GM23338 (cell line): ENCODE measurements around the gene HMOX1. TPM values are rescaled to one million over a fixed set of nuclear protein-coding genes. Genes with fewer than 3 reads are reported as not detected.

Source experiments
- ATAC-seq: fragments of 200-7000 bp; cut with Tn5 transposase; 3 replicates; pipeline ENCODE4 v1.9.1; 2020
- DNase-seq: peaks from one replicate; pipeline ENCODE4 v3.0.0-alpha.2; 2015; ENCODE audit warnings: low spot score
- H2AFZ ChIP-seq: fragments of 200-600 bp; sonication (generic); 2 replicates; pipeline ENCODE4 v1.8.0; 2016; ENCODE audit warnings: antibody characterized with exemption, mild to moderate bottlenecking, moderate library complexity
- H3F3A ChIP-seq: fragments of 200-600 bp; sonication (generic); replicated peaks from 2 replicates; pipeline ENCODE4 v1.8.0; 2017; ENCODE audit warnings: antibody characterized with exemption, mixed run types, low read depth
- H3K27ac ChIP-seq: fragments of 200-600 bp; sonication (generic); 2 replicates; pipeline ENCODE4 v1.6.1; 2016; ENCODE audit warnings: low read depth
- H3K27me3 ChIP-seq: fragments of 200-600 bp; sonication (generic); 2 replicates; pipeline ENCODE4 v1.8.0; 2016; ENCODE audit warnings: mild to moderate bottlenecking, mixed run types, moderate library complexity; ENCODE audit not compliant: insufficient read depth
- H3K36me3 ChIP-seq: fragments of 200-600 bp; sonication (generic); 2 replicates; pipeline ENCODE4 v1.8.0; 2016; ENCODE audit warnings: mild to moderate bottlenecking; ENCODE audit not compliant: insufficient read depth
- H3K4me1 ChIP-seq: fragments of 200-600 bp; sonication (generic); 2 replicates; pipeline ENCODE4 v1.8.0; 2016; ENCODE audit warnings: mild to moderate bottlenecking, moderate library complexity; ENCODE audit not compliant: insufficient read depth
- H3K4me2 ChIP-seq: fragments of 200-600 bp; sonication (generic); 2 replicates; pipeline ENCODE4 v1.7.1; 2017; ENCODE audit warnings: mixed run types
- H3K4me3 ChIP-seq: fragments of 200-600 bp; sonication (generic); 2 replicates; pipeline ENCODE4 v1.6.1; 2016; ENCODE audit warnings: mixed run types
- H3K79me2 ChIP-seq: fragments of 200-600 bp; sonication (generic); replicated peaks from 2 replicates; pipeline ENCODE4 v1.8.0; 2017; ENCODE audit warnings: mild to moderate bottlenecking; ENCODE audit not compliant: insufficient read depth
- H3K9me2 ChIP-seq: fragments of 200-600 bp; sonication (generic); 2 replicates; pipeline ENCODE4 v1.8.0; 2017; ENCODE audit not compliant: insufficient read depth
- H4K20me1 ChIP-seq: fragments of 200-600 bp; sonication (generic); replicated peaks from 2 replicates; pipeline ENCODE4 v1.8.0; 2017; ENCODE audit warnings: mild to moderate bottlenecking; ENCODE audit not compliant: insufficient read depth
- H3K27ac Mint-ChIP-seq: 2 replicates; pipeline ENCODE4 v1.8.0; 2020; ENCODE audit warnings: inconsistent platforms, mild to moderate bottlenecking, moderate library complexity, mixed read lengths
- H3K27me3 Mint-ChIP-seq: 3 replicates; pipeline ENCODE4 v1.8.0; 2022; ENCODE audit warnings: low read depth, mild to moderate bottlenecking, moderate library complexity, mixed read lengths, inconsistent platforms; ENCODE audit not compliant: insufficient read depth, poor library complexity
- H3K36me3 Mint-ChIP-seq: 3 replicates; pipeline ENCODE4 v1.8.0; 2021; ENCODE audit warnings: low read depth, mild to moderate bottlenecking, inconsistent platforms, moderate library complexity, mixed read lengths
- H3K4me1 Mint-ChIP-seq: 3 replicates; pipeline ENCODE4 v1.8.0; 2020; ENCODE audit warnings: mild to moderate bottlenecking, inconsistent platforms, mixed read lengths
- H3K4me3 Mint-ChIP-seq: 3 replicates; pipeline ENCODE4 v1.8.0; 2021; ENCODE audit warnings: moderate library complexity, mild to moderate bottlenecking, inconsistent platforms, mixed read lengths
- H3K9me3 Mint-ChIP-seq: 3 replicates; pipeline ENCODE4 v1.8.0; 2020; ENCODE audit warnings: moderate library complexity, mild to moderate bottlenecking, inconsistent platforms, mixed read lengths
- CREB1 ChIP-seq: fragments of 250-450 bp; sonication (Bioruptor Pico); IDR thresholded peaks from 2 replicates; pipeline ENCODE4 v1.5.0; 2020; ENCODE audit warnings: low read depth, mild to moderate bottlenecking, moderate library complexity
- EZH2 ChIP-seq: fragments of 200-600 bp; sonication (generic); IDR thresholded peaks from one replicate; pipeline ENCODE4 v1.8.0; 2017; ENCODE audit warnings: antibody characterized with exemption, mild to moderate bottlenecking, low read depth; ENCODE audit not compliant: unreplicated experiment
- EZH2phosphoT487 ChIP-seq: fragments of 200-600 bp; sonication (generic); IDR thresholded peaks from one replicate; pipeline ENCODE4 v1.8.1; 2018; ENCODE audit warnings: antibody characterized with exemption; ENCODE audit not compliant: unreplicated experiment
- JUNB ChIP-seq: IDR thresholded peaks from one replicate; pipeline ENCODE4 v1.6.1; 2016; ENCODE audit warnings: antibody characterized with exemption; ENCODE audit not compliant: unreplicated experiment
- NANOG ChIP-seq: IDR thresholded peaks from 2 replicates; pipeline ENCODE4 v1.6.1; 2016; ENCODE audit warnings: antibody characterized with exemption, borderline replicate concordance
- POLR2AphosphoS5 ChIP-seq: IDR thresholded peaks from 2 replicates; pipeline ENCODE4 v1.6.1; 2016; ENCODE audit warnings: antibody characterized with exemption, low read depth
- STAT1 ChIP-seq: IDR thresholded peaks from one replicate; pipeline ENCODE4 v1.6.1; 2016; ENCODE audit warnings: antibody characterized with exemption; ENCODE audit not compliant: unreplicated experiment
- ZNF114 ChIP-seq: fragments of 250-450 bp; sonication (Bioruptor Pico); IDR thresholded peaks from 2 replicates; pipeline ENCODE4 v1.5.0; 2020; ENCODE audit warnings: mild to moderate bottlenecking, moderate library complexity
- ZNF331 ChIP-seq: fragments of 250-450 bp; sonication (Bioruptor Pico); IDR thresholded peaks from 2 replicates; pipeline ENCODE4 v1.5.0; 2020; ENCODE audit warnings: low read depth, mild to moderate bottlenecking, moderate library complexity
- polyA plus RNA-seq: library from polyadenylated mRNA; unstranded; fragments of >200 nt; fragmentation: Nextera tagmentation; extraction: Ambion mirVana; gene quantifications from 2 replicates; pipeline ENCODE4 v1.2.1, GENCODE V29; 2016
- total RNA-seq: library from RNA; depleted of rRNA; stranded (reverse); fragments of >200 nt; shearing (Covaris generic); gene quantifications from 2 replicates; pipeline ENCODE4 v1.2.3, GENCODE V29; 2014
- TF ChIP-seq, protein P1 (sequence below), 2 experiments: fragments of 200-600 bp in 1 of 2; sonication (generic) in 1 of 2; conservative IDR thresholded peaks; 2 replicates each; pipeline versions ENCODE4 v1.5.1 to v1.6.1; 2016 to 2017; ENCODE audit warnings: antibody characterized with exemption in 2 of 2, low read depth in 2 of 2, mild to moderate bottlenecking in 2 of 2, moderate library complexity in 1 of 2
- TF ChIP-seq, protein P2 (sequence below): IDR thresholded peaks from one replicate; pipeline ENCODE4 v1.6.1; 2018; ENCODE audit warnings: antibody characterized with exemption; ENCODE audit not compliant: unreplicated experiment
- TF ChIP-seq, protein P3 (sequence below): IDR thresholded peaks from 2 replicates; pipeline ENCODE4 v1.6.1; 2016; ENCODE audit warnings: antibody characterized with exemption
- TF ChIP-seq, protein P4 (sequence below): fragments of 250-450 bp; sonication (Bioruptor Pico); IDR thresholded peaks from 2 replicates; pipeline ENCODE4 v1.5.0; 2020; ENCODE audit warnings: mild to moderate bottlenecking, moderate library complexity

Gene HMOX1
- total and polyA plus RNA-seq, 2 experiments from 2014 or later, result 10.9 to 22.6 TPM

- Histone ChIP-seq H2AFZ (no peak overlapping the region), H3K9me2 (no peaks in the 10 kb centered on the region)
Observed at GRCh38 chr22:35345808-35346505, 34.9 kb upstream of the HMOX1 start.

More at GRCh38 chr22:35345808-35346505, 34.9 kb upstream of the HMOX1 start:
- TF ChIP-seq EZH2phosphoT487, result no peak
- no peak for TF ChIP-seq EZH2
- no peak for TF ChIP-seq JUNB
- TF ChIP-seq, protein P1, sequence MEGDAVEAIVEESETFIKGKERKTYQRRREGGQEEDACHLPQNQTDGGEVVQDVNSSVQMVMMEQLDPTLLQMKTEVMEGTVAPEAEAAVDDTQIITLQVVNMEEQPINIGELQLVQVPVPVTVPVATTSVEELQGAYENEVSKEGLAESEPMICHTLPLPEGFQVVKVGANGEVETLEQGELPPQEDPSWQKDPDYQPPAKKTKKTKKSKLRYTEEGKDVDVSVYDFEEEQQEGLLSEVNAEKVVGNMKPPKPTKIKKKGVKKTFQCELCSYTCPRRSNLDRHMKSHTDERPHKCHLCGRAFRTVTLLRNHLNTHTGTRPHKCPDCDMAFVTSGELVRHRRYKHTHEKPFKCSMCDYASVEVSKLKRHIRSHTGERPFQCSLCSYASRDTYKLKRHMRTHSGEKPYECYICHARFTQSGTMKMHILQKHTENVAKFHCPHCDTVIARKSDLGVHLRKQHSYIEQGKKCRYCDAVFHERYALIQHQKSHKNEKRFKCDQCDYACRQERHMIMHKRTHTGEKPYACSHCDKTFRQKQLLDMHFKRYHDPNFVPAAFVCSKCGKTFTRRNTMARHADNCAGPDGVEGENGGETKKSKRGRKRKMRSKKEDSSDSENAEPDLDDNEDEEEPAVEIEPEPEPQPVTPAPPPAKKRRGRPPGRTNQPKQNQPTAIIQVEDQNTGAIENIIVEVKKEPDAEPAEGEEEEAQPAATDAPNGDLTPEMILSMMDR (conservative IDR thresholded peaks at IDR 0.05; ENCODE audit: low read depth in 2 of 2), result no peak
- TF ChIP-seq, protein P2, sequence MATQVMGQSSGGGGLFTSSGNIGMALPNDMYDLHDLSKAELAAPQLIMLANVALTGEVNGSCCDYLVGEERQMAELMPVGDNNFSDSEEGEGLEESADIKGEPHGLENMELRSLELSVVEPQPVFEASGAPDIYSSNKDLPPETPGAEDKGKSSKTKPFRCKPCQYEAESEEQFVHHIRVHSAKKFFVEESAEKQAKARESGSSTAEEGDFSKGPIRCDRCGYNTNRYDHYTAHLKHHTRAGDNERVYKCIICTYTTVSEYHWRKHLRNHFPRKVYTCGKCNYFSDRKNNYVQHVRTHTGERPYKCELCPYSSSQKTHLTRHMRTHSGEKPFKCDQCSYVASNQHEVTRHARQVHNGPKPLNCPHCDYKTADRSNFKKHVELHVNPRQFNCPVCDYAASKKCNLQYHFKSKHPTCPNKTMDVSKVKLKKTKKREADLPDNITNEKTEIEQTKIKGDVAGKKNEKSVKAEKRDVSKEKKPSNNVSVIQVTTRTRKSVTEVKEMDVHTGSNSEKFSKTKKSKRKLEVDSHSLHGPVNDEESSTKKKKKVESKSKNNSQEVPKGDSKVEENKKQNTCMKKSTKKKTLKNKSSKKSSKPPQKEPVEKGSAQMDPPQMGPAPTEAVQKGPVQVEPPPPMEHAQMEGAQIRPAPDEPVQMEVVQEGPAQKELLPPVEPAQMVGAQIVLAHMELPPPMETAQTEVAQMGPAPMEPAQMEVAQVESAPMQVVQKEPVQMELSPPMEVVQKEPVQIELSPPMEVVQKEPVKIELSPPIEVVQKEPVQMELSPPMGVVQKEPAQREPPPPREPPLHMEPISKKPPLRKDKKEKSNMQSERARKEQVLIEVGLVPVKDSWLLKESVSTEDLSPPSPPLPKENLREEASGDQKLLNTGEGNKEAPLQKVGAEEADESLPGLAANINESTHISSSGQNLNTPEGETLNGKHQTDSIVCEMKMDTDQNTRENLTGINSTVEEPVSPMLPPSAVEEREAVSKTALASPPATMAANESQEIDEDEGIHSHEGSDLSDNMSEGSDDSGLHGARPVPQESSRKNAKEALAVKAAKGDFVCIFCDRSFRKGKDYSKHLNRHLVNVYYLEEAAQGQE, result no peak
- TF ChIP-seq, protein P3, sequence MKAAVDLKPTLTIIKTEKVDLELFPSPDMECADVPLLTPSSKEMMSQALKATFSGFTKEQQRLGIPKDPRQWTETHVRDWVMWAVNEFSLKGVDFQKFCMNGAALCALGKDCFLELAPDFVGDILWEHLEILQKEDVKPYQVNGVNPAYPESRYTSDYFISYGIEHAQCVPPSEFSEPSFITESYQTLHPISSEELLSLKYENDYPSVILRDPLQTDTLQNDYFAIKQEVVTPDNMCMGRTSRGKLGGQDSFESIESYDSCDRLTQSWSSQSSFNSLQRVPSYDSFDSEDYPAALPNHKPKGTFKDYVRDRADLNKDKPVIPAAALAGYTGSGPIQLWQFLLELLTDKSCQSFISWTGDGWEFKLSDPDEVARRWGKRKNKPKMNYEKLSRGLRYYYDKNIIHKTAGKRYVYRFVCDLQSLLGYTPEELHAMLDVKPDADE, result no peak
- no peak for TF ChIP-seq ZNF331
- no peak for TF ChIP-seq POLR2AphosphoS5
- TF ChIP-seq, protein P4, sequence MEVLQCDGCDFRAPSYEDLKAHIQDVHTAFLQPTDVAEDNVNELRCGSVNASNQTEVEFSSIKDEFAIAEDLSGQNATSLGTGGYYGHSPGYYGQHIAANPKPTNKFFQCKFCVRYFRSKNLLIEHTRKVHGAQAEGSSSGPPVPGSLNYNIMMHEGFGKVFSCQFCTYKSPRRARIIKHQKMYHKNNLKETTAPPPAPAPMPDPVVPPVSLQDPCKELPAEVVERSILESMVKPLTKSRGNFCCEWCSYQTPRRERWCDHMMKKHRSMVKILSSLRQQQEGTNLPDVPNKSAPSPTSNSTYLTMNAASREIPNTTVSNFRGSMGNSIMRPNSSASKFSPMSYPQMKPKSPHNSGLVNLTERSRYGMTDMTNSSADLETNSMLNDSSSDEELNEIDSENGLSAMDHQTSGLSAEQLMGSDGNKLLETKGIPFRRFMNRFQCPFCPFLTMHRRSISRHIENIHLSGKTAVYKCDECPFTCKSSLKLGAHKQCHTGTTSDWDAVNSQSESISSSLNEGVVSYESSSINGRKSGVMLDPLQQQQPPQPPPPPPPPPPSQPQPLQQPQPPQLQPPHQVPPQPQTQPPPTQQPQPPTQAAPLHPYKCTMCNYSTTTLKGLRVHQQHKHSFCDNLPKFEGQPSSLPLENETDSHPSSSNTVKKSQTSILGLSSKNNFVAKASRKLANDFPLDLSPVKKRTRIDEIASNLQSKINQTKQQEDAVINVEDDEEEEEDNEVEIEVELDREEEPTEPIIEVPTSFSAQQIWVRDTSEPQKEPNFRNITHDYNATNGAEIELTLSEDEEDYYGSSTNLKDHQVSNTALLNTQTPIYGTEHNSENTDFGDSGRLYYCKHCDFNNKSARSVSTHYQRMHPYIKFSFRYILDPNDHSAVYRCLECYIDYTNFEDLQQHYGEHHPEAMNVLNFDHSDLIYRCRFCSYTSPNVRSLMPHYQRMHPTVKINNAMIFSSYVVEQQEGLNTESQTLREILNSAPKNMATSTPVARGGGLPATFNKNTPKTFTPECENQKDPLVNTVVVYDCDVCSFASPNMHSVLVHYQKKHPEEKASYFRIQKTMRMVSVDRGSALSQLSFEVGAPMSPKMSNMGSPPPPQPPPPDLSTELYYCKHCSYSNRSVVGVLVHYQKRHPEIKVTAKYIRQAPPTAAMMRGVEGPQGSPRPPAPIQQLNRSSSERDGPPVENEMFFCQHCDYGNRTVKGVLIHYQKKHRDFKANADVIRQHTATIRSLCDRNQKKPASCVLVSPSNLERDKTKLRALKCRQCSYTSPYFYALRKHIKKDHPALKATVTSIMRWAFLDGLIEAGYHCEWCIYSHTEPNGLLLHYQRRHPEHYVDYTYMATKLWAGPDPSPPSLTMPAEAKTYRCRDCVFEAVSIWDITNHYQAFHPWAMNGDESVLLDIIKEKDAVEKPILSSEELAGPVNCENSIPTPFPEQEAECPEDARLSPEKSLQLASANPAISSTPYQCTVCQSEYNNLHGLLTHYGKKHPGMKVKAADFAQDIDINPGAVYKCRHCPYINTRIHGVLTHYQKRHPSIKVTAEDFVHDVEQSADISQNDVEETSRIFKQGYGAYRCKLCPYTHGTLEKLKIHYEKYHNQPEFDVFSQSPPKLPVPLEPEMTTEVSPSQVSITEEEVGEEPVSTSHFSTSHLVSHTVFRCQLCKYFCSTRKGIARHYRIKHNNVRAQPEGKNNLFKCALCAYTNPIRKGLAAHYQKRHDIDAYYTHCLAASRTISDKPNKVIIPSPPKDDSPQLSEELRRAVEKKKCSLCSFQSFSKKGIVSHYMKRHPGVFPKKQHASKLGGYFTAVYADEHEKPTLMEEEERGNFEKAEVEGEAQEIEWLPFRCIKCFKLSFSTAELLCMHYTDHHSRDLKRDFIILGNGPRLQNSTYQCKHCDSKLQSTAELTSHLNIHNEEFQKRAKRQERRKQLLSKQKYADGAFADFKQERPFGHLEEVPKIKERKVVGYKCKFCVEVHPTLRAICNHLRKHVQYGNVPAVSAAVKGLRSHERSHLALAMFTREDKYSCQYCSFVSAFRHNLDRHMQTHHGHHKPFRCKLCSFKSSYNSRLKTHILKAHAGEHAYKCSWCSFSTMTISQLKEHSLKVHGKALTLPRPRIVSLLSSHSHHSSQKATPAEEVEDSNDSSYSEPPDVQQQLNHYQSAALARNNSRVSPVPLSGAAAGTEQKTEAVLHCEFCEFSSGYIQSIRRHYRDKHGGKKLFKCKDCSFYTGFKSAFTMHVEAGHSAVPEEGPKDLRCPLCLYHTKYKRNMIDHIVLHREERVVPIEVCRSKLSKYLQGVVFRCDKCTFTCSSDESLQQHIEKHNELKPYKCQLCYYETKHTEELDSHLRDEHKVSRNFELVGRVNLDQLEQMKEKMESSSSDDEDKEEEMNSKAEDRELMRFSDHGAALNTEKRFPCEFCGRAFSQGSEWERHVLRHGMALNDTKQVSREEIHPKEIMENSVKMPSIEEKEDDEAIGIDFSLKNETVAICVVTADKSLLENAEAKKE (CRISPR knock-in tag), result no peak
- no peak for TF ChIP-seq CREB1 (CRISPR knock-in tag)
- no peak for TF ChIP-seq ZNF114 (CRISPR knock-in tag)
- no peak for TF ChIP-seq STAT1
- no peak for TF ChIP-seq NANOG
- no peaks in the 10 kb centered on the region for H3K9me3 Mint-ChIP-seq
- Histone ChIP-seq H3K4me3 (no peak overlapping the region), H3F3A (peaks cover 4% of the 10 kb centered on the region; the same call in 1 of the 2 replicates), H3K27ac (no peak overlapping the region), H3K79me2 (no peaks in the 10 kb centered on the region), H3K36me3 (no peaks in the 10 kb centered on the region), H4K20me1 (no peaks in the 10 kb centered on the region), H3K4me1 (no peaks in the 10 kb centered on the region; the same call in 1 of the 2 replicates), H3K27me3 (peaks cover under 1% of the 10 kb centered on the region; the same call in 1 of the 2 replicates), H3K4me2 (no peak overlapping the region)
- H3K36me3 Mint-ChIP-seq, result peaks cover under 1% of the 10 kb centered on the region; the same call in 1 of the 3 replicates
- H3K4me3 Mint-ChIP-seq, result no peak overlapping the region
- ATAC-seq (no peak), DNase-seq (no peak)
- H3K27me3 Mint-ChIP-seq, result peaks cover 2% of the 10 kb centered on the region
- peaks cover 9% of the 10 kb centered on the region; the same call in 2 of the 3 replicates for H3K4me1 Mint-ChIP-seq
- no peak overlapping the region for H3K27ac Mint-ChIP-seq
